Neural cell (in vitro differentiated cells): ENCODE results near the gene NHLH1.

Experiments
- CTCF ChIP-seq: fragments of 450-650 bp; IDR thresholded peaks from 2 replicates; pipeline ENCODE4 v1.5.1; 2014; ENCODE audit warnings: antibody characterized with exemption, mild to moderate bottlenecking, moderate library complexity; ENCODE audit not compliant: poor library complexity, severe bottlenecking
- EP300 ChIP-seq: fragments of 450-650 bp; conservative IDR thresholded peaks from 2 replicates; pipeline ENCODE4 v1.6.1; 2014; ENCODE audit warnings: antibody characterized with exemption, mild to moderate bottlenecking, moderate library complexity; ENCODE audit not compliant: poor library complexity, severe bottlenecking
- POLR2AphosphoS5 ChIP-seq: IDR thresholded peaks from 2 replicates; pipeline ENCODE4 v1.6.1; 2012

GRCh38 chr1:160399544-160400222, 32.8 kb downstream of the NHLH1 start:
- TF ChIP-seq EP300 (no peak), POLR2AphosphoS5 (no peak), CTCF (peak; percentile 13)
